ENCODE results near the gene DNAH2.
"Not testable (repeated sequence)": the region's sequence is repeated elsewhere in the genome, so short reads cannot be mapped to it uniquely, and the experiment has no call there.

The DNAH2 gene

GRCh38 chr17:7852919-7853690 is 135.6 kb downstream of the DNAH2 start:
- DNase-seq, result peak; percentile 38

GRCh38 chr17:7853691-7854038 is 136.1 kb downstream of the DNAH2 start:
- DNase-seq, result peak; percentile 33

DNA sequence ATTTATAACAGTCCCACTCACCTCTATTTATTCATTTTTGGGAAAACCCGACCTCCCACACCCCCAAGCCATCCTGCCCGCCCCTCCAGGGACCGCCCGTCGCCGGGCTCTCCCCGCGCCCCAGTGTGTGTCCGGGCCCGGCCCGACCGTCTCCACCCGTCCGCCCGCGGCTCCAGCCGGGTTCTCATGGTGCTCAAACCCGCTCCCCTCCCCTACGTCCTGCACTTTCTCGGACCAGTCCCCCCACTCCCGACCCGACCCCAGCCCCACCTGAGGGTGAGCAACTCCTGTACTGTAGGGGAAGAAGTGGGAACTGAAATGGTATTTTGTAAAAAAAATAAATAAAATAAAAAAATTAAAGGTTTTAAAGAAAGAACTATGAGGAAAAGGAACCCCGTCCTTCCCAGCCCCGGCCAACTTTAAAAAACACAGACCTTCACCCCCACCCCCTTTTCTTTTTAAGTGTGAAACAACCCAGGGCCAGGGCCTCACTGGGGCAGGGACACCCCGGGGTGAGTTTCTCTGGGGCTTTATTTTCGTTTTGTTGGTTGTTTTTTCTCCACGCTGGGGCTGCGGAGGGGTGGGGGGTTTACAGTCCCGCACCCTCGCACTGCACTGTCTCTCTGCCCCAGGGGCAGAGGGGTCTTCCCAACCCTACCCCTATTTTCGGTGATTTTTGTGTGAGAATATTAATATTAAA is 136.7 kb downstream of the DNAH2 start:
- DNase-seq, result peak; percentile 22

- DNase-seq, result peak; percentile 47
Observed at GRCh38 chr17:7854851-7855659, 137.5 kb downstream of the DNAH2 start, which contains the start of gene TMEM88. TMEM88 (plus strand) TSS chr17:7855066; CDS start chr17:7855075, 9 bp downstream.

DNA sequence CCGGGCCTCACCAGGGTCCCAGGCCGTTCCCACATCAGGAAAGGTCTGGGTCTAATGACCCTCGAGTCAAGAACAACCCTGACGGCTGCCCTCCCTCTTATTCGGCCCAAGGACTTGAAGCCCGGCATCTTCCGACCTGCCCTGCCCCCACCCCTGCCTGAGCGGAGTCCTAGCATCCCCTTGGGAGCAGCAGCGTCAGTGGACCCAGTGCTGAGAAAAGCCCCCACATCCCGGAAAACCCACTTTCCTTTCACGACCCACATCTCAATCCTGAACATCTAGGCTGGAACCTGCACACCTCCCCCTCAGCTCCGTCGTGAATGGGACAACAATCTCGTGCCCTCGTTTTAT is 138.1 kb downstream of the DNAH2 start:
- no peak for DNase-seq

DNA sequence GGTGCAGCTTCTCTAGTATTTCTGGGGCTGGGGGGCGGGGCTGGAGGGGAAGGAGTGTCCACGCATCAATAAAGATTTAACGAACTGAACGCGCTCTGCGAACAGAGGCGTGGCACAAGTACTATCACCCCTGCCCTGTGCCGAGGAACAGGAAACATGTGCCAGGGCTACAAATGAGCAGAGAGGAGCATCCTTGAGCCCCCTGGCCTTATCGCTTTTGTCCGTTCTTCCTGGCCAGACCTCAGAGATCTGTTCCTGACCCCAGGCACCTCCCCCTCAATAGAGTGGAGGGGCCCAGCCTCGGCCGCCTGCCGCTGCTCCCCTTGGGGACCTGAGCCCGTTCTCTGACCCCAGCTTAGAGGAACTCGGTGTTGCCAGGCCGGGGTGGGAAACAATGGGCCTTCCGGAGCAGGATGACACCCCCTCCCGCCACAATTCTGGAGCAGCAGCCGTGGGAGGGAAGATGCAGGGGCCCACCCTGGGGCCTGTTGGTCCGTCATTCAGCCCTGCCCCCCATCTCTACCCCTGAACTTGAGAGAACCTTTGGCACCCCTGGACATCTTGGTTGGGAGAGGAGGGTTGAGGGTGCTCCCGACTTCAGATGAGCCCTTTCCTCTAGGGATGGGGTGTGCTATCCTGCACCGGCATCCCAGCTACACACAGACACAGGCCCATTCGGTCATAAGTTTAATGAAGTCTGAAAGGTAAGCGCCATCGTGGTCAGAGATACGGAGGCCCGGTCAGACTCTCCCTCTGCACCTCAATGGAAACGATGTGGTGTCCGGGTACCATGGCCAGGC is 138.7 kb downstream of the DNAH2 start:
- peak; percentile 55 for DNase-seq

GRCh38 chr17:7856811-7857712 is 139.5 kb downstream of the DNAH2 start, which contains the start of gene NAA38:
NAA38 (minus strand) TSS chr17:7857559; CDS start chr17:7857463, 96 bp downstream.
- DNase-seq, result peak; percentile 97

GRCh38 chr17:7857713-7858521 is 140.4 kb downstream of the DNAH2 start, which contains the start of gene CYB5D1:
CYB5D1 (plus strand) TSS chr17:7858003; CDS start chr17:7858135, 132 bp downstream.
- DNase-seq, result peak; percentile 95

- peak; percentile 55 for DNase-seq
Observed at GRCh38 chr17:7858522-7858810, 140.9 kb downstream of the DNAH2 start.

DNA sequence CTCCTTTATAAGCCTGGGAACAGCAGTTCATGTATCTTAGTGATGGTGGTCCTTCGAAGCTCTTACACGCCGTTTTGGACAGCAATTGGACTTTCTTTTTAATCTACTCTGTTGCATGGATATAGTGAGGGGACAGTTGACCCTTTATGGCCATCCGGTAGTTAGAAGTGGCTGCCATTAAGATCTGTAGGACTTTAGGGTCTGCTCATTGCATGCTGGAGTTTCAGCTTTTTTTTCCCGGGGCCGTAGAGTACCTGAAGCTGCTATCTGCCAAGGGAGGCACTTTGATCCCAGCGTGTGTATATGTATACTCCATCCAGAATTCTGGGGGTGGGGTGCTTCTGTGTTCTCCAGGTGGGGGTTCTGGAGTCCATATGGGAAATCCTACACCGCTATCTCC is 141.5 kb downstream of the DNAH2 start:
- DNase-seq, result no peak

- peak; percentile 73 for DNase-seq
Observed at GRCh38 chr17:7862692-7863437, 145.3 kb downstream of the DNAH2 start.

- not testable (repeated sequence) for DNase-seq
Observed at GRCh38 chr17:7864384-7864783, 146.8 kb downstream of the DNAH2 start.

DNA sequence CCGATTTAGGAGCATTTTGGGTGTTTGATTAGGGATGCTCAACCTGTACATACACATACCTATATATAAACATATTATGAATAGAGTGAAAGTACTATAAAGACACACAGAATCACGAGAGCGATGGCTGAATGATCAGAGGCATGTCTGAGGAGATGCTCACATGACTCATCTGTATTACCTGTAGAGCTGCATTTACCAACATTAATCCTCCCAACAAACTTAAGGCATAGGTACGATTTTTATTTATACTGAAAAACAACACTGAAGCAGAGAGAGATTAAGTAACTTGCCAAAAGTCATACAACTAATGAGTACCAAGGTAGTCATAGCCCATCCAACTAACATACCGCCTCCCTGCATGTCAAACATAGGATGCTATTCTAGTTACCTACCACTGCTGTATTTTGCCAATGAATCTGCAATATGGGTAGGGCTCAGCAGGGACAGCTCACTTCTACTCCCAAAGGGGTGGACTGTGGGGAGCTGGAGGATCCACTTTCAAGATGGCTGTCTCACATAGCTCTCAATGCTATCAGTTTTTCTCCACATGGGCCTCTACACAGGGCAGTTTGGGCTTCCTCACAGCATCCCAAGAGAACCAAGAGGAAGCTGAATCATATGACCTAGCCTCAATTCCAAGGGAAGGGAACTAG is 147.6 kb downstream of the DNAH2 start:
- DNase-seq, result no peak

DNA sequence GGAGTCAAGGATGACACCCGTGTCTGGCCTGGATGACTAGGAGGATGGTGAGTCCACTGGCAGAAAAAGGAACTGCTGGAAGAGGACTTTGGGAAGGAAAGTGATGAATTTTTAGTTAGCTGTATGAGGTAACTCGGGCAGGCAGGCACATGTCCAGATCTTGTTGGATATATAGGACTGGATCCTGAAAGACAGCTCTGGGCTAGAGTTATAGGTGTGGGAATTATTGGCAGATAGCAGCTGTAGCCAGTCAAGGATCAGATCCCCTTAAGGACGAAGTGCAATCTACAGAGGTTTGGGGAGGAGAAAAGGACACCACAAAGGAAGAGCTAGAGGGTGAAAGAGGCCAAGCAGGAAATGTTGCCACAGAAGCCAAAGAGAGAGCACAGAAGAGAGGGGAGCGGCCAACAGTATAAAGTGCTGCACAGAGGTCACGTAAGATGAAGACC is 150.4 kb downstream of the DNAH2 start:
- peak; percentile 37 for DNase-seq

GRCh38 chr17:7873051-7873450 is 155.5 kb downstream of the DNAH2 start:
- no peak for DNase-seq

DNA sequence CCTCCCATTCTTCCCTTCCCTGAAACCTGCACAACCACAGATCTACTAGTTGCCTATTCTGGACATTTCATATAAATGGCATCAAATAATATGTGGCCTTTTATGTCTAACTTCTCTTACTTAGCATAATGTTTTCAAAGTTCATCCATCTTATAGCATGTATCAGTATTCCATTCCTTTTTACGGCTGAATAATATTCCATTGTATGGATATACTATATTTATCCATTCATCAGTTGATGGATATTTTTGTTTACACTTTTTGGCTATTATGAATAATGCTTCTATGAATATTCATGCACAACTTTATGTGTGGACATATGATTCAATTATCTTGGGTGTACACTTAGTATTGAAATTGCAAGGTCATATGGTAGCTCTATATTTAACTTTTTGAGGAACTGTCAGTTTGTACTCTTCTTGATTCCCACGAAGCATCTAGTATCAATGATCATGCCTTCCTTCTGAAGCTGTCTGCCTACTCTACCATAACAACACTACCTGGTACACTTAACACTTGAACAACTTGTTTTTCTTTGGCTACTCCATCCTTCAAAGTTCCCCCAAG is 158.3 kb downstream of the DNAH2 start:
- no peak for DNase-seq

DNA sequence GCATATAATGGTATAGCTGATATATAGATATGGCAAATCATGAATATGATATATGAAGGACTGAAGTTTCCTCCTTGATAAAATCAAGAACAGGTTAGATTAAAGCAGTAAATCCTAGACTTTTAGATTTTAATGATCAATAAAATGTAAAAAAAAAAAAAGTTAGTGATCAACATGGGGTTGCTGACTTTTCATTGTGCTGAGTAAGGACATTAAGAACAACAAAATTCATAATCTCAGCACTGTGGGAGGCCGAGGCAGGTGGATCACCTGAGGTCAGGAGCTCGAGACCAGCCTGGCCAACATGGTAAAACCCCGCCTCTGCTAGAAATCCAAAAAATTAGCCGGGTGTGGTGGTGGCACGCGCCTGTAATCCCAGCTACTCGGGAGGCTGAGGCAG is 160.7 kb downstream of the DNAH2 start:
- DNase-seq, result no peak

DNA sequence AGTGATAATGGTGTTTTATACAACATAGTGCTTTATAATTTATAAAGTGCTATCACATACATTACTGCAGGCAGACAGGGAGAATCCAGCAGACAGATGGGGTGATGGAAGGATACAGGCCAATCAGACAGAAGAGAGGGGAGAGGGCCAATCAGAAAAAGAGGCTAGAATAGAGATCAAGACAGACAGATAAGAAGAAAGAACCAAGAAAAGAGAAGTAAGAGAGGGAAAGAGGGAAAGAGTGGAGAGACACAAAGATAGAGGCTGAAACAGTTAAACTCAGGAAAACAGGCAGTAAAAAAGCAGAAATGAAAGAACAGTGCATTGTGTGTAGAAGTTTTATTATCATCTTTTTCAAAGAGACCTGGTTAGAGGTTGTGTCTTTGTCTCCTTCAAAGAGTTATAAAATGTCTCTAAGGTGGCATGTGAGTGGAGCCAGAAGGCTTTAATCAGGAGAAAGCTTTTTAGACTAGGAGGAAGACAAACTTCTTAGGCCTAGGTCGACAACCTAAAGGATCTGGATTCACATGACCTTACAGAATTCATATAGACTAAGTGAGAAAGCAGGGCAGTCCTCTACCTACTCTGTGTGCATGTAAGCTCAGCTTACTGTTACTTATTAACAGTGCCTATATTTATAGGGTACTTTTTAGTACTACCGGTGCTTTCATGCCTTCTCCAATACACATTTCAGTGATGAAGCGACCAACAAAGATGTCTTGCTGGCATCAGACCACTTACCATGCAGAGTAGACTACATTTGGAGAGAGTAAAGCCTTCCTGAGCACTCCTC is 162.7 kb downstream of the DNAH2 start:
- DNase-seq, result no peak
